ENCODE measurements around the gene P2RY6. TPM values are rescaled to one million over a fixed set of nuclear protein-coding genes. Genes with fewer than 3 reads are reported as not detected.

P2RY6 gene
- total RNA-seq, 4 donors from 2014 or later: 0.38 to 2.2 (median 1.4) TPM

DNA sequence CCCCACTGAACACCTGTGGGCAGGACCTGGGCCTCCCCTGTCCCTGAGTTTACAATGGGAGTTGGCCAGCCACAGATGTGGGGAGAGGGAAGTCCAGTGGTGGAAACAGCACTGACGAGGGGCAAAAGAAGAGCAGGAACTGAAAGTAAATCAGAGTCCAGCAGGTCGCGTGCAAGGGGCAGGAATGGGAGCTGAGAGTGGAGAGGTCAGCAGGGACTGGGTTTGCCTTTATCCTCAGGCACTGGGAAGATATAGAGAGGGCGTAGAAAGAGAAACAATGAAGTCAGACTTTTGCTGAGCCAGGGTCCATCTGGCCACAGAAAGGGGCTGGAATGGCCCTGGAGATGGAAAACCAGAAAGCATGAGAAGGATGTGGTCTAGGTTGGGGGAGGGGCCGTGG, 8.5 kb downstream of the P2RY6 start:
- TF ChIP-seq, protein P1, sequence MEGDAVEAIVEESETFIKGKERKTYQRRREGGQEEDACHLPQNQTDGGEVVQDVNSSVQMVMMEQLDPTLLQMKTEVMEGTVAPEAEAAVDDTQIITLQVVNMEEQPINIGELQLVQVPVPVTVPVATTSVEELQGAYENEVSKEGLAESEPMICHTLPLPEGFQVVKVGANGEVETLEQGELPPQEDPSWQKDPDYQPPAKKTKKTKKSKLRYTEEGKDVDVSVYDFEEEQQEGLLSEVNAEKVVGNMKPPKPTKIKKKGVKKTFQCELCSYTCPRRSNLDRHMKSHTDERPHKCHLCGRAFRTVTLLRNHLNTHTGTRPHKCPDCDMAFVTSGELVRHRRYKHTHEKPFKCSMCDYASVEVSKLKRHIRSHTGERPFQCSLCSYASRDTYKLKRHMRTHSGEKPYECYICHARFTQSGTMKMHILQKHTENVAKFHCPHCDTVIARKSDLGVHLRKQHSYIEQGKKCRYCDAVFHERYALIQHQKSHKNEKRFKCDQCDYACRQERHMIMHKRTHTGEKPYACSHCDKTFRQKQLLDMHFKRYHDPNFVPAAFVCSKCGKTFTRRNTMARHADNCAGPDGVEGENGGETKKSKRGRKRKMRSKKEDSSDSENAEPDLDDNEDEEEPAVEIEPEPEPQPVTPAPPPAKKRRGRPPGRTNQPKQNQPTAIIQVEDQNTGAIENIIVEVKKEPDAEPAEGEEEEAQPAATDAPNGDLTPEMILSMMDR (IDR thresholded peaks at IDR 0.05; ENCODE audit: low read depth): no peak

DNA sequence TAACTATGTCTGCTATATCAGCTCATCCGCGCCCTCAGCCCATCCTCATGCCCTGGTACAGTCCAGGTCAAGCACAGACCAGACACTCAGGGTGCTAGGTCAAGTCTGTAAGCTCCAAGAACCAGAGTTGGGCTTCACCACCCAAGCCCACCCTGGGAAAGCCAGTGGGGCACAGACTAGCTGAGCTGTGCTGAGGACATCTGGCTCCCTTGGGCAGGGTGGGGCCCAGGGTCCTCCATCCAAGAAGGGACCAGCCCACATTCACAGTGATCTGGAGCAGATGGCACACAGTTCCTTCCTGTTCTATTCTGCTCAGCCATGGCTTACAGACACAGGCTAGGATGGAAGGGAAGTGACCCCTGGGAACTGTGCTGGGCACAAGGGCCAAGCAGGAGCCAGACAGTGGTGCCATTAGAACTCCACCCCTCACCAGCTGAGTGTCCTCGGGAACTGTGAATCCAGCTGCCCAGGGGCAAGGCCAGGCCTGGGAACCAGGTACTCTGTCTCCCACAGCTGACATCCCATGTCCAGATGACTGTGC, 9.1 kb downstream of the P2RY6 start:
- TF ChIP-seq, protein P1 (IDR thresholded peaks at IDR 0.05; ENCODE audit: low read depth): no peak

DNA sequence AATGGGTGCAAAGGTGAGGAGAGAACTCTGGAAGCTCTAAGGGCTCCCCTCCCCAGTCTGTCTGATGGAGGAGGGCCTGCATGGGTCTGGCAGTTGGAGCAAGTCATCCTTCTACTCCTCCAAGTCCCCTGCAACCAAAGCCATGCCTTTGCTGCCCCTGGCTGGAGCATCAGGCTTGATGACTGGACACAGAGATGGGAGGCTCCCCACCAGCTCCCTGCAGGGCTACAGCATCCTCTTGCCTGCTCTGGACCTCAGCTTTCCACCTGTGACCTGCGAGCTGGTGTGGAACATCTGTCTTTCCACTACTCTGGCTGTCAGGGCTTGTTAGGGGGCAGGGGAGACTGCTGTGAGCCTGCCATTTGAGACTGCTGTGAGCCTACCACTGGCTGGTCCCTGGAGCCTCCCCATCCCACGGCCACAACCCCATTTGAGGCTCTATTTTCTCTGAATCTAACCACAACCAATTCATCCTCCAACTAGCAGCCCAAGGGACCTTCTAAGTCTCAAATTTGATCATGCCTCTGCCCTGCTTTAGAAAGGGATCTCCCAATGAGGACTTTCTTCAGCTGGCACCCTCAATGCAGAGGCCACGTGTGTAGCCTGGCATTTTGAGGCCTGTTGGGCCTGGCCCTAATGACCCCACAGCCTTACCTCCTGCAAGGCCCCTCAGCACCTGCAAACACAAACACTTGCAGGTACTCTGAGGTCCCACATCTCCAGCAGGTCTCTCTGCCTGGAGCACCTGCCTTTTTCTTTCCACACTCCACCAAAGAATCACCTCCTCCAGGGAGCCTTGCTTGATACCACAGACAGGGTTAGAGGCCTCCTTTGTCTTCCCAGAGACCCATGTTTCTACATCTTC, 9.9 kb downstream of the P2RY6 start:
- TF ChIP-seq, protein P1 (IDR thresholded peaks at IDR 0.05; ENCODE audit: low read depth): no peak

DNA sequence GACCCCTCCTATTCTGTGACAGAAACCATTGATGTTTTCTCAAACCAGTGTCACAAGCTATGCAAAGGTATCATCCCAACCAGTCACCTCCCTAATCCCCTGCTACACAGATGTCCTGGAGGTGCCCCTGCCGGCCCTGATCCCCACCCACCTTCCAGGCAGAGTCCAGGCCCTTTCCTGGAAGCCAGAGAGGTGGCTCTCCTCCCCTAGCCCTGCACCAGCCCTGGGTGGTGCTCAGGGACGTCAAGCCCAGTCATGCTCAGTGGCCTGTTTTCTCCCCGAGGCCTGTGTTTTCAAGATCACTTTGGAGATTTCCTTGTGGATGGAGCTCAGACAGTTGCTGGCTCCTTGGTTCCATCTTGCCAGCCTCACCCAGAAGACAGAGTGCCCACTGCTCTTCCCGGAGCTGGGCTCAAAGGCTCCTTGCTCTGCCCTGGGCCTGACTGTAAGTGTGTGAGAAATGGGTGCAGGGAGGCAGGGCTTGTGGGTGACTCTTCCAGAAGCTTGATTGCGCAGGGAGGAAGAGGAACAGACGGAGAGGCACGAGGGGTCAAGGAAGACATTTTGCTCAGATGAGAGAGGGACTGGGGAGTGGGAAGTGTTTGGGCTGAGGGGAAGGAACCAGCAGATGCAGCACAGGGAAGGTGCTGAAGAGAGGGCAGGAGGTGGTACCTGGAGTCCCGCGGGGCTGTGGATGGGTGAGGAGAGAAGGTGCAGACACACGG, 11.3 kb downstream of the P2RY6 start:
- TF ChIP-seq, protein P1 (IDR thresholded peaks at IDR 0.05; ENCODE audit: low read depth): no peak

DNA sequence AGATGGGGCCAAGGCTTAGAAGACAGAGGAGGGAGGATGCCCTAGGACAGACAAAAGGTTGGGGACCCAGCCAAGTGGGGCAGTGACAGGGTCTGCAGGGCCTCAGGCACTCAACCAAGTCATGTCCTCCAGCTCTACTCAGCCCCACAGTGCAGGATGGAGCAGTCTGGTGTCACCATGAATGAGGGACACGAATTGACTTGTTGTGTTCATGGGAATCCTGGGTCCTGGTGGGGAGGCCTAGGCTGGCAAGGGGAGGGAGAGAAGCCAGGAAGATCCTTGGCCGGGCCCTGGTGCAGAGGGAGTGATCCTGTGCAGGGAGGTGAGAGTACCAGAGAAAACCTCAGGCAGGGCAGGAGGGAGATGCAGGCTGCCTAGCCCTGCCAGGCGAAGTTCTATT, 12.0 kb downstream of the P2RY6 start:
- TF ChIP-seq, protein P1 (IDR thresholded peaks at IDR 0.05; ENCODE audit: low read depth): no peak

DNA sequence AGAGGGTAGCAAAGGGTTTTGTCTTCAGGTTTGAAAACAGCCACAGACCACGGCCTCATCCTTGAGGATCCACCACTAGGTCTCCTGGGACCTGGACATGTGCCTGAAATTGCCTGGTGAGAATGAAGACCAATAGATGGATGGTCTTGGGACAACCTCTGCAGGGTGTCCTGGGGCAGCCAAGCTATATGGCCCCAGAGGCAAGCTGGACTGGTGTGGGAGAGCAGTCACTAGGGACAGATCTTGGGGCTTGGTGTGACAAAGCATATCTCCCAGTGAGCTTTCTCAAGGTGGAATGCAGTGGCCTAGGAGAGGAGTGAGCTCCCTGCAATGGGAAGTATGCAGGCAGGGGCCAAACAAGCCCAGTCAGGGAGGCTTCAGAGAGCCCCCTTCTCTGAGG, 13.6 kb downstream of the P2RY6 start:
- TF ChIP-seq, protein P1 (IDR thresholded peaks at IDR 0.05; ENCODE audit: low read depth): no peak

DNA sequence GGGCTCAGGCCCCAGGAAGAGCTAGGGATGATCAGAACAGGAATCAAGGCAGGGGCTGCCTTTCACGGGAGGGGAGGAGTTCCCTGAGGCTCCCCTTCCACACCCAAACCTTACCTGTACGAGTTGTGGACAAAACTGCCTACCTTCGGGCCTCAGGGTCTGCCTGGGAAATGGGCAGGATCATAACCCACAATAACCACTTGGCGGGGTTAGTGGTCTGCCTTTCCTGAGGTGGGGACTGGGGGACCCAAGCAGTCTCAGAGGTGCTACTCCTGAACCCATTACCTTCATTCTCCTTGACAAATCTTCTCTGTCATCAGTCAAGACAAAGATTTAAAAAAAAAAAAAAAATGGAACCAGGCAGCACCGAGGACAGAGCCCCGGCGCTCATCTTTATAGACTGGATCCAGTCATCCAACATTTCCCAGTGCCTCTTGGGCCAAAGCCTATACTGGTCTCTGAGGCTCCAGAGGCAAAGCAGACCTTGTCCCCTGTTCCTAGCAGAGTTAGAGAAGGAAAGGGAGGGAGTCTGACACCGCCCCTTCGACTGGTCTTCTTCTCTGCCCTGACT, 14.2 kb downstream of the P2RY6 start:
- TF ChIP-seq, protein P1 (IDR thresholded peaks at IDR 0.05; ENCODE audit: low read depth): no peak

Measured in subcutaneous adipose tissue (tissue), 4 donors.